Astrocyte of the spinal cord (primary cell): ENCODE data around the gene C7orf33.

ENCODE experiments used
- DNase-seq: peaks from one replicate; pipeline ENCODE4 v3.0.0; 2011; ENCODE audit warnings: low read depth, low spot score
- H3K4me3 ChIP-seq: 2 replicates; pipeline ENCODE4 v1.5.1; 2011; ENCODE audit warnings: low read depth, mild to moderate bottlenecking, low read length, moderate library complexity
- in situ Hi-C: cut with HindIII; loops from 2 replicates; pipeline ENCODE4 v1.10.0; 2017; ENCODE audit warnings: low sequenced_read_pairs
- TF ChIP-seq, protein P1 (sequence below): IDR thresholded peaks from 2 replicates; pipeline ENCODE4 v1.5.1; 2012; ENCODE audit warnings: low read depth, mild to moderate bottlenecking, low read length, inconsistent platforms

The C7orf33 gene

DNA sequence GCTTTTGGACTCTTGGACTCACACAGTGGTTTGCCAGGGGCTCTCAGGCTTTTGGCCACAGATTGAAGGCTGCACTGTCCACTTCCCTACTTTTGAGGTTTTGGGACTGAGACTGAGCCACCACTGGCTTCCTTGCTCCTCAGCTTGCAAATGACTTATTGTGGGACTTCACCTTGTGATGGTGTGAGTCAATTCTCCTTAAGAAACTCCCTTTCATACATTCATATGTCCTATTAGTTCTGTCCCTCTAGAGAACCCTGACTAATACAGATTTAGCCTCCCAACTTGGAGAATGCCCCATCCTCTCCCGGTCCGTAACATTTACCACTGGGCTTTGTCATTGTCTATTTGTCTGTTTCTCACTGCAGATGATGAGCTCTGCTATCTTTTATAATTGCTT, 55.3 kb downstream of the C7orf33 start:
- TF ChIP-seq, protein P1, sequence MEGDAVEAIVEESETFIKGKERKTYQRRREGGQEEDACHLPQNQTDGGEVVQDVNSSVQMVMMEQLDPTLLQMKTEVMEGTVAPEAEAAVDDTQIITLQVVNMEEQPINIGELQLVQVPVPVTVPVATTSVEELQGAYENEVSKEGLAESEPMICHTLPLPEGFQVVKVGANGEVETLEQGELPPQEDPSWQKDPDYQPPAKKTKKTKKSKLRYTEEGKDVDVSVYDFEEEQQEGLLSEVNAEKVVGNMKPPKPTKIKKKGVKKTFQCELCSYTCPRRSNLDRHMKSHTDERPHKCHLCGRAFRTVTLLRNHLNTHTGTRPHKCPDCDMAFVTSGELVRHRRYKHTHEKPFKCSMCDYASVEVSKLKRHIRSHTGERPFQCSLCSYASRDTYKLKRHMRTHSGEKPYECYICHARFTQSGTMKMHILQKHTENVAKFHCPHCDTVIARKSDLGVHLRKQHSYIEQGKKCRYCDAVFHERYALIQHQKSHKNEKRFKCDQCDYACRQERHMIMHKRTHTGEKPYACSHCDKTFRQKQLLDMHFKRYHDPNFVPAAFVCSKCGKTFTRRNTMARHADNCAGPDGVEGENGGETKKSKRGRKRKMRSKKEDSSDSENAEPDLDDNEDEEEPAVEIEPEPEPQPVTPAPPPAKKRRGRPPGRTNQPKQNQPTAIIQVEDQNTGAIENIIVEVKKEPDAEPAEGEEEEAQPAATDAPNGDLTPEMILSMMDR: no peak
- in situ Hi-C loops: no loop called here

DNA sequence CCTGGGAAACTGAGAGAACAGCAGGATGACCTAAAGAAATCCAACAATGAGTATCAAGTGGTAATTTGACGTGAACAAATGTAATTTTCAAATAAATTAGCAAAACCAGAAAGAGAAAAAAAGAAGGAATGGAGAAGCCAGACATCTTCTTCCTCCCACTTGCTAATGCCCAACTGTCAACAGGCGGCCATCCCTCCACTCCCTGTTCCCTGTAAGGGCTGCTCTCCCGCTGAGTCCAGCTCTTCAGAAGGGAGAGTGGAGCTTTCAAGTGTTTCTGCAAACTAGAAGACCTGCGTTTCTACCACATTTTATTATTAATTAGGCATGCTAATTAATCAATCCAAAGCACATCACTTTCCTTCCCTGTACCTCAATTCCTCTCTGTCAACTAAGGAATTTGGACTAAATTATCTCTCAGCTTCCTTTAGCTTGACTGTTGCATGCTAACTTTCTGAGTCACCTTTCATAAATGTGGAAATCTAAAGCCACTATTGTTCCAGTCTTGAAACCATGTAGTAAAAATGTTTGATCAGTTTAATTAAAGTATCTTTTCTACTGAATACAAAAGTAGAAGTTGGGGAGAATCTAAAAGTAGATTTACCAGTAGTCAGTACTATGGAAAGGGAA, 59.8 kb downstream of the C7orf33 start:
- in situ Hi-C loops: no loop called here
- TF ChIP-seq, protein P1: no peak
- no peak overlapping the region for H3K4me3 ChIP-seq
- DNase-seq: peak; percentile 59

More for the DNA sequence above, 55.3 kb downstream of the C7orf33 start:
- DNase-seq: no peak
- no peak overlapping the region for H3K4me3 ChIP-seq

DNA sequence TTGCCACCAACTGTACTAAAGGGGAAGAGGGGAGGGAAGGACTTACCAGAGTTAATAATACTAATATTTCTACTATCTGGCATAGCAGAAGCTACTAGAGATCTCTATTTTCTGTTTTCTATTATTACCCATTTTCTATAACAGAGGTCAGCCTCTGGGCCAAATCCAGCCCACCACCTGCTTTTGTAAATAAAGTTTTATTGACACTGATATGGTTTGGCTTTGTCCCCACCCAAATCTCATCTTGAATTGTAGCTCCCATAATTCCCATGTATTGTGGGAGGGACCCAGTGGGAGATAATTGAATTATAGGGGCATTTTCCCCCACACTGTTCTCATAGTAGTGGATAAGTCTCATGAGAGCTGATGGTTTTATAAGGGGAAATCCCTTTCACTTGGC, 62.2 kb downstream of the C7orf33 start:
- in situ Hi-C loops: no loop called here
- H3K4me3 ChIP-seq: no peak overlapping the region
- no peak for DNase-seq
- TF ChIP-seq, protein P1: no peak

DNA sequence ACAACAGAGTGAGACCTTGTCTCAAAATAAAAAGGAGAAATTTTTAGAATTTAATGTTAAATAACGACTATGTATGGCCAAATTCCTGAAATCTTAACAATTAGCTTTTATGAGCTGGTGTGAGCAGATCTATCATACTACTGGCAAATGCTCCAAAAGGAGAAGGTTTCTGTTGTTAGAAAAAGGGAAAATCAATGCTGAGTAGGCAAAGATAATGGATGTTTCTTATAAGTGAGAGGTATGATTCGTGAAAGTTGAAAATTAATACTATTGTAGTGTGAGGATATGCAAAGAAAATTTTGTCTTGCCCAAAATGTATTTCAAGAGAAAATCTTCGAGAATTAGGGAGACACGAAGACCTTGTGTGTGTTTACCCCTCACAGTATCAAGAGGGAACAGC, 67.4 kb downstream of the C7orf33 start:
- TF ChIP-seq, protein P1: no peak
- no peak for DNase-seq
- H3K4me3 ChIP-seq: no peak overlapping the region
- in situ Hi-C loops: no loop called here

DNA sequence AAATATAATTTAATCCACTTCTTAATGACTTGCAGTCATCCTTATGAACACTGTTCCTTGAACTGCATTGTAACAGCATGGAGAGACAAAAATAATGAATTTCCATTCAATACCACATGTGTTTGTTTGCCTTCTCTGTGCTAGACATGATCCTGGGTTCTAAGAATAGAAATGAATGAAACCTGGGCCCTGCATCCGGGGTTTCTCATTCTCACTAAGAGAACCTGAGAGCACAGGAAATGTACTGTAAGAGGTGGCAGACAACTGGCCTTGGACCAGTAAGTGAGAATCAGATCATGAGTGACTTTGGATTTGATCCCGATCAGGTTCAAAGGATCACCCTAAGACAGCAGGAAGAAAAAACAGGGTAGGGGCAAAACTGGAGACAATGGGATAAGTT, 70.9 kb downstream of the C7orf33 start:
- TF ChIP-seq, protein P1: no peak
- H3K4me3 ChIP-seq: no peak overlapping the region
- in situ Hi-C loops: no loop called here
- no peak for DNase-seq

DNA sequence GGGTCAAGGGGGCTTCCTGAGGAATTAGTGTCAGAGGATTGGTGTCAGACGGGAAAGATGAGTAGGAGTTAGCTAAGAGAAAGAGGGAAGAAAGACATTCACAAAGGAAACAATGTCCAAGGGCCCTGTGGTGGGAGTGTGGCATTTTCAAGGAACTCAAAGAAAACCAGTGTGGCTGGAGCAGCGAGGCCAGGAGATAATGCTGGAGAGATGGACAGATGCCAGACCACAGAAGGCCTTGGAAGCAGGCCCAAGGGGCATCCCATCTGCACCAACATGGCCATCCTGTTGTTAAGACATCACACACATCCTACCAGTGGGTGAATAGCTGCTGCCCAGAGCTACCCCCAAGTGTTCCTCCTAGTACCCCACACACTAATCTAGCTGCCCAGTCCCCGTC, 72.1 kb downstream of the C7orf33 start:
- TF ChIP-seq, protein P1: no peak
- H3K4me3 ChIP-seq: no peak overlapping the region
- DNase-seq: no peak
- in situ Hi-C loops: no loop called here

DNA sequence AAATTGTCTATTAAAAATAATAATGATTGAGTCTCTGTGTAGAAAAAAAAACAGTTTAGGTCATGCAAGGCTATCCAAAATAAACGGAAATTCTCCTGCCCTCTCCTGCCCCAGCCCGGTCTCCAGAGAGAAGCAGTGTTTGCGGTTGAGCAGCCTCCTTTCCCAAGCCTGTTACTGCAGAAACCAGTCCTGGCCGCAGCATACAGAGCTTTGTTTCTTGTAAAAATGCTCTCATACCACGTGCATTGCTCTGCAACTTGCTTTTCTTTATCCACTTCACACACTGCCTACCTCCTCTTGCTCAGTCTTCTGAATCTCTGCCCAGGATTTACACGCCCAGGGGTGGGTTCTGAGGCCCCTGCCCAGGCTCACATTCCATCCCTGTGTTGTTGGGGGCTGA, 73.8 kb downstream of the C7orf33 start:
- H3K4me3 ChIP-seq: no peak overlapping the region
- in situ Hi-C loops: no loop called here
- DNase-seq: peak; percentile 79
- TF ChIP-seq, protein P1: no peak
